ENCODE results near the gene SLC34A1. TPM values are rescaled to one million over a fixed set of nuclear protein-coding genes. Genes with fewer than 3 reads are reported as not detected.

SLC34A1 gene
- total and polyA plus RNA-seq, 2 of the 13 experiments (the other 11 are each of a cell fraction or from before 2014, with no cell fraction given), result 0.03 to 0.20 TPM

GRCh38 chr5:177336112-177336511 lies 48.1 kb upstream of the SLC34A1 start (continued):
- no peak for TF ChIP-seq ARID5B (CRISPR knock-in tag; IDR thresholded peaks at IDR 0.05)
- TF ChIP-seq CREBL2 (CRISPR knock-in tag; IDR thresholded peaks at IDR 0.05; ENCODE audit: borderline replicate concordance), result no peak
- TF ChIP-seq ZNF740 (CRISPR knock-in tag; IDR thresholded peaks at IDR 0.05), result no peak
- no peak for TF ChIP-seq ZNF20 (CRISPR knock-in tag; IDR thresholded peaks at IDR 0.05)
- TF ChIP-seq ZNF576 (CRISPR knock-in tag; IDR thresholded peaks at IDR 0.05), result no peak
- TF ChIP-seq SMC3 (IDR thresholded peaks at IDR 0.05; ENCODE audit: low read length), result peak; percentile 23; the same call in 1 of the 2 replicates
- TF ChIP-seq ZNF713 (CRISPR knock-in tag; IDR thresholded peaks at IDR 0.05), result no peak
- no peak for TF ChIP-seq ZNF33B (CRISPR knock-in tag; IDR thresholded peaks at IDR 0.05)
- no peak for TF ChIP-seq ZNF790 (CRISPR knock-in tag; IDR thresholded peaks at IDR 0.05; ENCODE audit: borderline replicate concordance)
- TF ChIP-seq ZNF800 (CRISPR knock-in tag; IDR thresholded peaks at IDR 0.05), result no peak
- TF ChIP-seq ZNF44 (CRISPR knock-in tag; IDR thresholded peaks at IDR 0.05), result no peak
- TF ChIP-seq ZNF18 (CRISPR knock-in tag; IDR thresholded peaks at IDR 0.05; ENCODE audit: insufficient replicate concordance), result no peak
- no peak for TF ChIP-seq ZNF512 (CRISPR knock-in tag; IDR thresholded peaks at IDR 0.05)
- 0 out of 2 replicates have a peak, but pooled peaks have one; percentile 21 for TF ChIP-seq HOXA3 (CRISPR knock-in tag; IDR thresholded peaks at IDR 0.05)
- TF ChIP-seq ATF7 (IDR thresholded peaks at IDR 0.05), result no peak
- TF ChIP-seq ATF7 (CRISPR knock-in tag; IDR thresholded peaks at IDR 0.05), result no peak
- TF ChIP-seq SP140L (CRISPR knock-in tag; IDR thresholded peaks at IDR 0.05; ENCODE audit: borderline replicate concordance), result no peak
- peak; percentile 79 for TF ChIP-seq CTCF (CRISPR knock-in tag; IDR thresholded peaks at IDR 0.05)
- no peak for TF ChIP-seq DNMT3B (CRISPR knock-in tag; conservative IDR thresholded peaks at IDR 0.05)
